ENCODE measurements around the gene NFE2.

NFE2 gene

DNA sequence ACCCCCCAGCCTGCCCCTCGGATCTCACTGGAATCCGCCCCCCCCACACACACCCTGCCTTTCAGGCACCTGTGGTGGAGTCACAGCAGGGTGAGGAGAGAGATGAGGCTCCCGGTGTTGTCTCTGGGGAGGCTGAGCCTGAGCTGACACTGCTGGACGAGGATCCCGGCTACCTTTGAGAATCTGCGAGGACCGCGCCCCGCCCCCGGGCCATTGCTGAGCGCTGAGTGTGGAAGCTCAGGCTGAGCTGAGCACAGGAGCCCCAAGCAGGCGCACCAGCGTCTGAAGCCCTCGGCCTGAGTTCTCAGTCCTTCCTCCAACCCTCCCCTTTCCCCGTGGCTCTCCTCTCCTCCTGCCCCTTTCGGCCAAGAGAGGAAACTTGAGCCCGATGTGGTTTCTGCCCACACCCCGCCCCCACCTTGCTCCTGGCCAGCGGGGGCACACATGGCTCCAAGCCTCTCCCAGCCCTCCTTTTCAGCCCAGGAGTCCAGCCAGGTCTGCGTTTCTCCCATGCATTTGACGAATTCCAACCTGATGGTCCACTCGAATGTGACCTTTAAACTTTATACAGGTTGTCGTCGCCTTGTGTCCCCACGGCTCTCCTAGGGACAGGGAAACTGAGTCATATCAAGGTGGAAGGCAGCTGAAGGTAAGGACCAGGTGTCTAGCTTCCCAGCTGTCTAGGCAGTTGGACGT lies at the start of gene NFE2:
TSS of gene NFE2 (minus strand) at position 284 of the 696 bp plus-strand sequence. CDS start 5,767 bp downstream, outside the sequence.
- TF ChIP-seq, protein P1, sequence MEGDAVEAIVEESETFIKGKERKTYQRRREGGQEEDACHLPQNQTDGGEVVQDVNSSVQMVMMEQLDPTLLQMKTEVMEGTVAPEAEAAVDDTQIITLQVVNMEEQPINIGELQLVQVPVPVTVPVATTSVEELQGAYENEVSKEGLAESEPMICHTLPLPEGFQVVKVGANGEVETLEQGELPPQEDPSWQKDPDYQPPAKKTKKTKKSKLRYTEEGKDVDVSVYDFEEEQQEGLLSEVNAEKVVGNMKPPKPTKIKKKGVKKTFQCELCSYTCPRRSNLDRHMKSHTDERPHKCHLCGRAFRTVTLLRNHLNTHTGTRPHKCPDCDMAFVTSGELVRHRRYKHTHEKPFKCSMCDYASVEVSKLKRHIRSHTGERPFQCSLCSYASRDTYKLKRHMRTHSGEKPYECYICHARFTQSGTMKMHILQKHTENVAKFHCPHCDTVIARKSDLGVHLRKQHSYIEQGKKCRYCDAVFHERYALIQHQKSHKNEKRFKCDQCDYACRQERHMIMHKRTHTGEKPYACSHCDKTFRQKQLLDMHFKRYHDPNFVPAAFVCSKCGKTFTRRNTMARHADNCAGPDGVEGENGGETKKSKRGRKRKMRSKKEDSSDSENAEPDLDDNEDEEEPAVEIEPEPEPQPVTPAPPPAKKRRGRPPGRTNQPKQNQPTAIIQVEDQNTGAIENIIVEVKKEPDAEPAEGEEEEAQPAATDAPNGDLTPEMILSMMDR (IDR thresholded peaks at IDR 0.05) = no peak

DNA sequence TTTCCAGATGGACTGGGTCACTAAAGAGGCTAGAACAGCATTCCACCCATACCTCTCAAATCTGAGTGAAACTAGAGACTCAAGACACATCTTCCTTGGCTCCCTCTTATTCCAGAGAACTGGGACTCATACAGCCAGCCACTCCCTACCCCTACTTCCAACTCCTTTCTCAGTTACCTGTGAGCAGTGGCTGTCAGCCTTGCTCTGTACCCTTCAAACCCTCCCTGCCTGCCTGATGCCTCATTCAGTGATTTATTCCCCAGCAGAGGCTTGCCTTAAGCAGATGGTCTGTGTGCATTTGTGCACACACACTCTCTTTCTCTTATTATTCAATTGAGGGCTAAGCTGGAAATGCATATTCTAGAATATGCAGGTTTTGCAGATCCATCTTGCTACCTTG lies 48.9 kb upstream of the NFE2 start:
- TF ChIP-seq, protein P1 (IDR thresholded peaks at IDR 0.05) = no peak

DNA sequence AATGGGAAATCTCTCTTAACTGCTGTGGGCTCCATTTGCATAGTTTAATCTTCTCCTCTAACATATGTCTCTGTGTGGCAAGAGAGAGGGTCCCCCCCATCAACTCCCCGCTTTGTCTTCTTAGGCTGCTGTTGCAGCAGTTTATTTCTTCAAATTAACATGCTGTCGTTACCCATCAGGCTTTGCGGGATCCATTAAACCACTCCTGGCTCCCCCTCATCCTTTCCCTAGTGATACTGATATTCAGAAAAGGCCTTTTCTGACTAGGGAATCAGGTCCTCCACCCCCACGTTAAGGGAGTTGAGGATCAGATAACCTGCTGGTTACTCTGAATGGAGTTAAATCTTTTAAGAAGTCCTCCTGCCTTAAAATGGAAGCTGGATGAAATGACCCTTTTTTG lies 48.2 kb upstream of the NFE2 start:
- TF ChIP-seq, protein P1 (IDR thresholded peaks at IDR 0.05) = no peak

- TF ChIP-seq, protein P1 (IDR thresholded peaks at IDR 0.05) = no peak
Observed at GRCh38 chr12:54341378-54342300, 40.8 kb upstream of the NFE2 start.

GRCh38 chr12:54340846-54341245 lies 40.0 kb upstream of the NFE2 start:
- TF ChIP-seq, protein P1 (IDR thresholded peaks at IDR 0.05) = no peak

- TF ChIP-seq, protein P1 (IDR thresholded peaks at IDR 0.05) = no peak
Observed at GRCh38 chr12:54338698-54339296, 38.0 kb upstream of the NFE2 start.

DNA sequence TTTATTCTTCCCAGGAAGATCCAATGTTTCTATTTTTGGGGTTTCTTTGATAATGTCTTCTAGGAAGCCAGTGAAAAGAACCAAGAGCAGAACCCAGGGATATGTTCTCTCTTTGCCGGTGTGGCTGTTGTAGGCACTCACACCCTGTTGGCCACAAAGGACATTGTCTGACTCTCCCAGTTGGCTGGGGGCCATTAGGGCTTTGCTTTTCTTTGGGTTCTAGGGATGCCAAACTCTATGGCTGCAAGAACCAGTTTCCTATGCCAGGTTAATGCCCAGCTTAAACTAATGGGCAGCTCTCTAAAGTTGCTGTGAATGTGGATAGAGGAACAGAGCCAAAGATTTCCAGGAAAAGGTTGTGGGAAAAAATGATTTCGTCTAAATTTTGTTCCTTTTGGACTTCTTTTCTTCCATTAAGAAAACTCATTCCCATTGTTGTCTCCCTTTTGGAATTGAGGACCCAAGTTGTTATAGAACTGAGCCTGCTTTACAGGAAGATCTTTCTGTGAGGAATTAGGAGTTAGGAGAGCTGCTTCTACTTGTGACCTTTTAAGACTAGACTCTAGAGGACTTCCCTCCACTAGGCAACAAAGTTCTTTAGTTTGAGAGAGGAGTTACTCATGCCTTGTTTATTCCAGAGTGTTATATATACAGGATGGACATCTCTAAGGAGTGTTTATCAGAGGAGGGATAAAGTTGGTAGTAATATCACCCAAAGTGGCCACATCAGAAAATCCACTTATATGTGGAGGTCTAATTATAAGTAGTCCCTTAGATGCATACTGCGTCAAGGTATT lies 37.2 kb upstream of the NFE2 start:
- TF ChIP-seq, protein P1 (IDR thresholded peaks at IDR 0.05) = no peak
